ENCODE data around the gene MARCHF10.
"Not testable (repeated sequence)": the region's sequence is repeated elsewhere in the genome, so short reads cannot be mapped to it uniquely, and the experiment has no call there.

The MARCHF10 gene, protein sequence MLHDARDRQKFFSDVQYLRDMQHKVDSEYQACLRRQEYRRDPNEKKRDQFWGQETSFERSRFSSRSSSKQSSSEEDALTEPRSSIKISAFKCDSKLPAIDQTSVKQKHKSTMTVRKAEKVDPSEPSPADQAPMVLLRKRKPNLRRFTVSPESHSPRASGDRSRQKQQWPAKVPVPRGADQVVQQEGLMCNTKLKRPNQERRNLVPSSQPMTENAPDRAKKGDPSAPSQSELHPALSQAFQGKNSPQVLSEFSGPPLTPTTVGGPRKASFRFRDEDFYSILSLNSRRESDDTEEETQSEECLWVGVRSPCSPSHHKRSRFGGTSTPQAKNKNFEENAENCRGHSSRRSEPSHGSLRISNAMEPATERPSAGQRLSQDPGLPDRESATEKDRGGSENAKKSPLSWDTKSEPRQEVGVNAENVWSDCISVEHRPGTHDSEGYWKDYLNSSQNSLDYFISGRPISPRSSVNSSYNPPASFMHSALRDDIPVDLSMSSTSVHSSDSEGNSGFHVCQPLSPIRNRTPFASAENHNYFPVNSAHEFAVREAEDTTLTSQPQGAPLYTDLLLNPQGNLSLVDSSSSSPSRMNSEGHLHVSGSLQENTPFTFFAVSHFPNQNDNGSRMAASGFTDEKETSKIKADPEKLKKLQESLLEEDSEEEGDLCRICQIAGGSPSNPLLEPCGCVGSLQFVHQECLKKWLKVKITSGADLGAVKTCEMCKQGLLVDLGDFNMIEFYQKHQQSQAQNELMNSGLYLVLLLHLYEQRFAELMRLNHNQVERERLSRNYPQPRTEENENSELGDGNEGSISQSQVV
- 0 to 0.34 reads per million in 2 donors for total RNA-seq

DNA sequence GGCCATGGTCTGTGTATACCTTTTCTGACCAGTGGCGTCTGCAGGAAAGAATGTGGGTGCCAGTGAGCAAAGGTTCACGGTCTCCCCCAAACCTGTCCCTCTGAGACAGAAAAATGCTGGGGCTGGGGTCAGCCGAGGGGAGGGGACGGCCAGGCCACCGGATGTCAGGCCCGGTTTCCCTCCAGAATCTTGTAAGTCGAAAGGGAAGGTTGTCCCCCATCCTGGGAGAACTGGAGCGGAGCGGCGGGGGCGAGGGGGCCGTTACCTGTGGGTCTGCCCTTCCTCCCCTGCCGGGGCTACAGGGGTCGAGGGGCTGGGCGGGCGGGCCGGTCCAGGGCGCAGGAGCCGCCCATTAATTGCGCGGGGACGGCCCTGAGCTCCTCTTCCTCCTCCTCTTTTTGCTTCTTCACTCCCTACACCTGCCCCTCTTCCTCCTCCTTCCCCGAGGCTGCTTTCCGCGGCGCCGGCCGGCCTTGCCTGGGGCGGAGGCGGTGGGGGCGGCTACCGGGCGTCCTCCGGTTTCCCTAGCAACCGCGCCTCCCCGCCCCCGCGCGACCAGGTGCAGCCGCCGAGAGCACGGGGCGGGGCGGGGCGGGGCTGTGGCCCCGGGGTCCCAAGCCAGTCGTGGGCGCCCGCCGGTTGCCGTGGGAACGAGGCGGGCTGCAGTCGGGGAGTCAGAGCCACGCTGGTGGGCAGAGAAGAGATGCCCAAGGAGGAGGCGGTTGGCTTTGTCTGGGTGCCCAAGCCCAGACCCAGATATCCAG, at the start of gene MARCHF10:
Gene MARCHF10 (minus strand): TSS at position 503 of the 764 bp plus-strand sequence. CDS start 6,579 bp downstream, outside the sequence.
- DNase-seq: peak in 1 of 5 experiments; percentile 17

DNA sequence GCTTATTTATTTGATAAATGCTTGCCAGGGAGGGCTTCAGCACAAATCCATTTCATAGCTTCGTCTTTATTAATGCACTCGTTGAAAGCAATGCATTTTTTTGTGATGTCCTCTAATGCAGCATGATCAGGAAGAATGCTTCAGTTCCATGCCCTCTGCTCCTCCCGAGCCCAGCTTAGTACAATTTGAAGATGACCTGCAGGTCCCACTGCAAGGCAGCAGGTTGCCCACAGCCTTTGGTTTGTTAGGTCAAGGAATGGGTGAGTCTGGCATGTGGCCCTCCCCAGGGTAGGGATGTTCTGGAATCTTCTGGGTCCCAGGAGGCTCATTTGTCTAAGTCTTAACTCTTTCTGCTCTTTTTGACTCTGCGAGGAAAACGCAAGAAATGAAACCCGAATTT, 49.4 kb upstream of the MARCHF10 start:
- DNase-seq: no peak

DNA sequence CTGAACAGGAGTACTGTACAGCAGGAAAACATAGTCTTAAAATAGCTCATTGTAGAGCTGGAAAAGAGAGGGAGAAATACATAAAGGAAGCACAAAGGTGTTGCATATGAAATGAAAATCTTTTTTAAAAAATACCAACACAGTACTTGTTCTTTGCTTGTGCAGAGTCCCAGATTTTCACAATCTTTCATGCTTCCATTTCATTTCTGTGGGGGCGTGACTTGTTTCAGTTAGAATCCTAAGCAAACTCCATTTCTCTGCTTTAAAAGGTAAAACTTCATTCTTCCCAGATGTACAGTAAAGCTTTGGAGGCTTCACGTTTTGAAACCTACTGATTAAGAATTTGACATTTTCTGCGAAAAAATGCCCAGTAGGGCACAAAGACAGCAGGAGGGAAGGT, 48.5 kb upstream of the MARCHF10 start:
- no peak for DNase-seq

DNA sequence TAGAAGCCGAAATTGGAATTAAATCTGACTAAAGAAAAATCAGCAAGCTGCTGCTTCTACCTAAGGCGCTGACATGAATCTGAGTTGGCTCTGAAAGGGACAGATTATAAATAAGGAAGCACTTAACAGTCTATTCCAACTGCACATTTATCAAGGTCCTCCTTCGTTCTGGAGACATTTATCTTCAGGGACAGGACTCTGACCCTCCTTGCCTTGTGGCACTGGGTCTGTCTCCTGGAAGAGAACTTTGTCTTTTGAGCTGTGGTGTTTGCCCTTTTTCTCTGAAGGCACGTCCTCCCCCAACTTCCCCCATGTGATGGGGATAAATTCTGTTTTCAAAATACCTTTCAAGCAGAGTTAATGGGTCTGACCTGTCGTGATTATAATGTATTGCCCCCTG, 47.0 kb upstream of the MARCHF10 start:
- DNase-seq: no peak

DNA sequence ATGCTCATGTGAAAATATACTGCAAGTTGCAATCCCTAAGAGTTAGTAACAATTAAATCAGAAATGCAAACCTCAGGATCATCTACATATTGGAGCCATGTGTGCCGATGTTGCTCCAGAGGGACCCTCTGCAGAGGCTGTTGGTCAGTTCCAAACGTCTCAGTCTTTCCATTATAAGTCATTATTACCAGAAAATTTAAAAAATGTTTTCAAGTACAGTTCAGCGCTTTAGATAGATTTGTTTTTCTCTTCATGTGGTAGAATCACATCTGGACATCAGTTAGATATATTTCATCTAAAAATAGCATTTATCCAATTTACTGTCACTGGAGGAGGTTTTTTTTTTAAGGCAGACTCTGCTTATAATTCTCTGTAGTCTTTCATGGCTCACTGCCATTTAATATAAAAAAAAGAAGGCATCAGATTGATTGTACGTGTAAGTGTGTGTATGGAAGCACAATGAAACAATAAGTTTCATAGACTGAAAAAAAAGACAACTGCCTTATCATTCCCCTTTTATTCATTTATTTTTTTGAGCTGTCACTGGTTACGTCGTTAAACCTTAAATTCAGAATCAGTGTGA, 46.1 kb upstream of the MARCHF10 start:
- no peak for DNase-seq

DNA sequence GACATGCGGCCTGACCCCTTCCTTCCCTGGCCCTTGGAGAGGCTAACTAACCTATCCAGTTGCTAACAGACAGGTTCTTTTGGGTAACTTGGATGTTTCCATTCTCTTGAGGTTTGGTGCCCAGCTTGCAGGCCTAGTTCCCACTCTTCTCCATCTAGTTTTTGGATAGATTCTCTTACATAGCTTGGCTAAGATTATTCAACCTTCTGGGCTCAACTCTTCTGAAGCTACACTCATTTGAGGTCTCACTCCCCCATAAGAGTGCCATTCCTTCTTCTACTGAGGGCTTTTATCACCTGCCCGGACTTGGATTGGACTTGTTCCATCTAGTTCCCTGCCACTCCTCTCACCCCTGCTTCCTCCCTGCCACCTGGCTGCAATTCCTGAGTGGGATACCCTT, 44.1 kb upstream of the MARCHF10 start:
- no peak for DNase-seq

DNA sequence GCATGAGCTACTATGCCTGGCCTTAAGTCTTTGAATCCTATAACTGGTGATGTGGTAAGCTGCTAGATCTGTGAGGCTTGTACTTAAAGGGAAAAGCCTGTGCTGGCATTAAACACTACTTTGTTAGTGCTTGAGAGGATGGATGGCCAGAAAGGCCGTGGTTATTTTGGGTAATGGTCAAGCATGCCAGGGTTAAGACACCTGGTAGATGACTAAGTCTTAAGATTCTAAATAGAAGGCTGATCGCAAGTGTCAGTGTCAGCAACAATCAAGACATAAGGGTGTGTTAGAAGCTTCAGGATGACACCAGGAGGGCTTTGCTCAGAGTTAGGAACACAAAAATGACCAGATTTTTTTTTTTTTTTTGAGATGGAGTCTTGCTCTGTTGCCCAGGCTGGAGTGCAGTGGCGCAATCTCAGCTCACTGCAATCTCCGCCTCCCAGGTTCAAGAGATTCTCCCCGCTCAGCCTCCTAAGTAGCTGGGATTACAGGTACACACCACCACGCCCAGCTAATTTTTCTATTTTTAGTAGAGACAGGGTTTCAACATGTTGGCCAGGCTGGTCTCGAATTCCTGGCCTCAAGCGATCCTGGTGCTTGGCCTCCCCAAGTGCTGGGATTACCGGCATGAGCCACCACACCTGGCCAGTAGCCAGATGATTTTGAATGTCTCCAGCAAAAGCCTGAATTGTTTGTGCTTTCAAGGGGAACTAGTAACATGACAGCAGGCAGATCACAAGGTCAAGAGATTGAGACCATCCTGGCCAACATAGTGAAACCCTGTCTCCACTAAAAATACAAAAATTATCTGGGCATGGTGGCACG, 41.7 kb upstream of the MARCHF10 start:
- DNase-seq: not testable (repeated sequence)

DNA sequence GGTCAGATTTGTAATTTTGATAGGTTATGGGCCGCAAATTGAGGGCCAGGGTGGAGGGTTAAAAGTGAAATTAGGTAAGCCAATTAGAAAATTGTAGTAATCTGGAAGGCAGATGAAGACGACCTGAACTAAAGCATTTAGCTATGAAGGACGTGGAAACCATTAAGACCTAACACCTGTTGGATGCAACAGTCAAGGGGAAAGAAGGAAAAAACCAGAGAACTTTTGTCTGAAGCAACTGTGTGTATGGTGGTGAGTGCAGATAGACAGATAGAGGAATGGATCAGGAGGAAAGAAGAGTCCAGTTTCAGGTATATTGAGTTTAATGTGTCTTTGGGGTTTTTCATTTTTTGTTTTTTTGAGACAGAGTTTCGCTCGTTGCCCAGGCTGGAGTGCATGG, 40.2 kb upstream of the MARCHF10 start:
- DNase-seq: no peak

DNA sequence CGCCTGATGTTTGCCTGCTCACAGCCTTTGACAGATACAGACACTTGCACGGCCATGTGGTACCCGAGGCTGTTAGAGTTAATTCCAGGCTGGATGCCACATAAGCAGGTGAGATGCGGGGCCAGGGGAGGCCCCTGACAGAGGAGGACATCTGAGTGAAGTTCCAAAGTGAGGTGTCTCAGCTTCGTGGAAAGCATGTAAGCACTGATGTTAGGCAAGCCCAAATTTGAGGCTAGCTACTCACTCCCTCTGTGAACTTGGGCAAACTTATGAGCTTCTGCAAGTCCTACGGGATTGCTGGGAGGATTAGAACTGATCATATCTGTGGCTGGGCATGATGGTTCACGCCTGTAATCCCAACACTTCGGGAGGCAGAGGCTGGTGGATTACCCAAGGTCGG, 39.3 kb upstream of the MARCHF10 start:
- DNase-seq: no peak

DNA sequence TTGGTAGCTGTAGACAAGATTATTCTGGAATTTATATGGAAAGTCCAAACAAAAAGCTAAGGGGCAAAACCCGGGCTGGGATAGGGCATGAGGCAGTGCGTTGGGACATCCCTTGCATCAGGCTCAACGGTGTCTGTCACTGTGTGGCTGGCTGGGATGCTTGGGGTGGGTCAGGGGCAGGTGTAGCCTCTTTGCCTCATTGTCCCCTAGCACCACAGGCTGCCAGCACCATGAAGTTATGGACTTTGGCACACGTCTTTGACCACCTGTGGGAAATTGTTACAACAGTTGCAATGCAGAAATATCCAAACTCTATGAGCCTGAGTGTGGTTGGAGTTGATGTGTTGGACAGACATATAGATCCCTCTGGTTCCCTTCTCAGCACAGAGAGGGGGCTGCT, 32.8 kb upstream of the MARCHF10 start:
- DNase-seq: no peak

DNA sequence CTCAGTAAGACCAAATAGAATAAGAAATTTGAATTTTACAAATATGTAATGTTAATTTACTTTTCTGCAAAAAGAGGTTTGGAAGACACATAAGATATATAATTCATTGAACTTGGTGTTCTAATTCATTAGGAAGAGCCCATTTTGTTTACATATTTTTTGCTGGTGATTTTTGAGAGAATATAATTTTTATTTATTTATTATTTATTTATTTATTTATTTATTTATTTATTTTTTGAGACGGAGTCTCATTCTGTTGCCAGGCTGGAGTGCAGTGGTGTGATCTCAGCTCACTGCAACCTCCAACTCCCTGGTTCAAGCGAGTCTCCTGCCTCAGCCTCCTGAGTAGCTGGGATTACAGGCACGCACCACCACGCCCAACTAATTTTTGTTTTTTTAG, 25.7 kb upstream of the MARCHF10 start:
- not testable (repeated sequence) for DNase-seq

DNA sequence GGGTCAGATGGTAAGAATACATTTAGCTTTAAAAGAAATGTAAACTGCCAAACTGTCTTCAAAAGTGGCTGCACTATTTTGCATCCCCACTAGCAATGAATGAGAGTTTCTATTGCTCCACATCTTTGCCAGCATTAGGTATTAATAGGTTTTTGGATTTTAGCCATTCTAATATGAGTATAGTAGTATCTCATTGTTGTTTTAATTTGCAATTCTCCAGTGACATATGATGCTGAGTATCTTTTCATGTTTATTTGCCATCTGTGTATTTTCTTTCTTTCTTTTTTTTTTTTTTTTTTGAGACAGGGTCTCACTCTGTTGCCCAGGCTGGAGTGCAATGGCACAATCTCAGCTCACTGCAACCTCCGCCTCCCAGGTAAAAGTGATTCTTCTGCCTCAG, 24.3 kb upstream of the MARCHF10 start:
- no peak for DNase-seq

DNA sequence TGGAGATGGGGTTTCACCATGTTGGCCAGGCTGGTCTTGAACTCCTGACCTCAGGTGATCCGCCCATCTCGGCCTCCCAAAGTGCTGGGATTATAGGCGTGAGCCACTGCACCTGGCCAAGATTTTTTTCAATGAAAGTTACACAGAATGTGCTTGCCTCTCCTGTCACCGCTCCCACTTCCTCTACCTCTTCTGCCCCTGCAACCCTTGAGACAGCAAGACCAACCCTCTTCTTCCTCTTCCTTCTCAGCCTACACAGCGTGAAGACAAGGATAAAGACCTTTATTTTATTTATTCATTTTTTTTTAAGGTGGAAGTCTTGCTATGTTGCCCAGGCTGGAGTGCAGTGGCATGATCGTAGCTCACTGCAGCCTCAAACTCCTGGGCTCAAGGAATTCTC, 23.0 kb upstream of the MARCHF10 start:
- not testable (repeated sequence) for DNase-seq

DNA sequence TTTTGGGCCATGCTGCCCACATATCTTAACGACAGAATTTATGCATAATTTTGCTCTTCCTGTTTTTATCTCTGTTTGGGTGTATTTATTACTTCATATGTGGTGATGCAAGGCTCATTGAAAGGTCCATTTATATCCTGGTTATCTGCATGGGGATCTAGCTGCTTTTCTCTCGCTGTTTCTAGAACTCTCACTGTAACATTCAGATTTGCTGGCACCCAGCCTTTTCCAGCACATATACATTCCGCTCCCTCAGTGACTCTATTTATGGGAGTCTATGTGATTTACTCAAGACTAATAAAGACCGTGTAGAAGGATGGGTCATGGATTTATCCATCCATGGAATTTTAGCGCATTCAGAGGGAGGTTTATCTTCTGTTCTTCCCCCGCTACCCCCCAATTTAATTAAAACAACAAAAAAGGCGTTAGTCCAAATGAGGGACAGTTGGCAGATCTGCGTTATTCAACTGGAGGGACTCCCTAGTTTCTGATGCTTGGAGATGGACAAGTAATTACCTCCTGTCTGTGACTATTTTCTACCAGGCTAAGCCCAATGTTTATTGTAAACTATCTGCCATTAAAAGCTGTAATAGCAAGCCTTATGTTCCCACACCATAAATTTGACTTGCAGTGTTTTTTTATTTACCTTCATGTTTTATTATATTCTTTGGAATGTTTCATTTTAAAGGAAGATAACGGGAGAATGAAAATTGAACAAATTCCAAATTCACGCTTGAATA, 19.8 kb upstream of the MARCHF10 start:
- no peak for DNase-seq

DNA sequence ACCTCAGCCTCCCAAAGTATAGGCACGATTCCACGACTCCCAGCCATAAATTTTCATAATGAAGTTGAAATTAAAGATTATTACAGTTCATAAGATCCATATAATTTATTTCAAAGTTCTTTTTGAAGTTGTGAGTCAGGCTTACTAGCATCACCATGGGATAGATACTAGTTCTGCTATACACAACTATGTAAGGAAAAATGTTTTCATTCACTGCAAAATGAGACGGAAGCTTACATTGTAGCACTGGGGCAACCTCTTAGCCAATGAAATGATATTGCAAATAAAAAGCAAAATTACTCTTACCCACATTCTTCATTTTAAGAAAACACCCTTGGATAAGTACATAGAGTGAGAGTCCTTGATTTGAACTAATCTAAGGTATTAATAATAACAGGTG, 18.8 kb upstream of the MARCHF10 start:
- DNase-seq: no peak

DNA sequence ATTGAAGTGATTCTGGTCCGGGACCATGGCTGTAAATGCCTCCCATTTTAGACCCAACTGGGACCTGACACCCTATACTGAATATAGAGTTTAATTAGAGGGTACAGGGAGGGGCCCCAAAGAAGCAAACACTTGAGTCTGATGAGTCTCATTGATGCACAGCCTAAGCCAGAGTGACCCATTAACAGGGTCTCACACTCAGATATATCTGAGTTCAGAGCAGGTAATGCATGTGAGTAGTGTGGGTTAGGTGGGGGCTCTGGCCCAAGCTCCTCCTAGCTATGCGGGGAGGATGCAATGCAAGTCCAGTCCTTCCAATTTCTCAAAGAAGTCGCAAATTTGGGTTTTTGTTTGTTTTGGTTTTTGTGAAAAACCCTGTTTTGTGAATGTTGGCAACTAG, 17.1 kb upstream of the MARCHF10 start:
- no peak for DNase-seq

DNA sequence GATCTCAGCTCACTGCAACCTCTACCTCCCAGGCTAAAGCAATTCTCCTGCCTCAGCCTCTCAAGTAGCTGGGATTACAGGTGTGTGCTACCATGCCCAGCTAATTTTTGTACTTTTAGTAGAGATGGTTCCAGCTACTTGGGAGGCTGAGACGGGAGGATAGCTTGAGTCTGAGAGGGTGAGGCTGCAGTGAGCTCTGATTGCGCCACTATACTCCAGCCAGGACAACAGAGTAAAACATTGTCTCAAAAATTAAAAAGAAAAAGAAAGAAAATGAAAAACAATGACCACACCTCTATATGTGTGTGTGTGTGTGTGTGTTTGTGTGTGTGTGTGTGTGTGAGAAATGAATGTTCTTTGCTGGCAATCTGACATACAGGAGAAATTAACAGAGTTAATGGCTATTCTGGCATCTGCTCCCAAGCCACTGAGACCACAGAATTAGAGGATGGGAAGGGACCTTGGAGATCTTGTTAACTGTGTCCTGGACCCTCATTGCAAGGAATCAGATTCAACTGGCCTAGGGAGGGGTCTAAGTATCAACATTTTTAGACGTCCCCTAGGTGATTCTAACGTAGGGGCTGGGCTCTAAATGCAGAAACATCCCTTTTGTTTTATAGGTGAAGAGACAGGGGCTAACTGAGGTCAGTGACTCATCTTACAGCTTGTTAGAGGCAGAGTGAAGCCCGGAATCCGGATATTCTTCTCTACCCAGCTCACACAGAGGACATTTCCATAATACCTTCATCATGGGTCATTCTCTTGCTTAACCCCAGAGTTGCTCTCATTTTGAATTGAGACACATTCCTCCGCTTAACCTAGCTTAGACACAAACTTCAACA, 16.4 kb upstream of the MARCHF10 start:
- no peak for DNase-seq

DNA sequence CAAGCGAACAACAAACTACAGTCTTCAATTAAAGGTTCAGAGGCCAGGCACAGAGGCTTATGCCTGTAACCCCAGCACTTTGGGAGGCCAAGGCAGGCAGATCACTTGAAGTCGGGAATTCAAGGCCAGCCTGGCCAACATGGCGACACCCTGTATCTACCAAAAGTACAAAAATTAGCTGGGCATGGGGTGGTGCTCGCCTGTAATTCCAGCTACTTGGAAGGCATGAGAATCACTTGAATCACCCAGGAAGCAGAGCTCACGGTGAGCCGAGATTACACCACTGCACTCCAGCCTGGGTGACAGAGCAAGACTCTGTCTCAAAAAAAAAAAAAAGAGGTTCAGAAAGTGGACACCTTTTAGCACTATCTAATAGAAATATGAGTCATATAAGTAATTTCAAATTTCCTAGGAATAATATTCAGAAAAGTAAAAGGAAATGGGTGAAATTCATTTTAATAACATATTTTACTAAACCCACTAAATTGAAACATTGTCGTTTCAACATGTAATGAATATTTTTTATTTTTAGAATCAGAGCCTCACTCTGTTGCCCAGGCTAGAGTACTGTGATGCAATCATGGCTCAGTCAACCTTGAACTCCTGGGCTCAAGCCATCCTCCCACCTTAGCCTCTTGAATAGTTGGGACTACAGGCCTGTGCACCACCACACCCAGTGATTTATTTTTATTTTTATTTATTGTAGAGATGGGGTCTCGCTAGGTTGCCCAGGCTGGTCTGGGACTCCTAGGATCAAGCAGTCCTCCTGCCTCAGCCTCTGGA, 15.2 kb upstream of the MARCHF10 start:
- DNase-seq: no peak
